Ascending aorta (tissue), 2 donors: Measurements from ENCODE around the gene ATP9B. TPM values are rescaled to one million over a fixed set of nuclear protein-coding genes. Genes with fewer than 3 reads are reported as not detected.

Source experiments
- DNase-seq, 2 donors: peaks; one replicate each; pipeline ENCODE4 v3.0.0-alpha.2; 2019; ENCODE audit warnings: low spot score in 2 of 2
- H3K27ac ChIP-seq, 2 donors: fragments of 200-600 bp; sonication (generic); one replicate each; pipeline ENCODE4 v1.5.1; 2016 to 2017; ENCODE audit warnings: mild to moderate bottlenecking in 1 of 2
- H3K27me3 ChIP-seq: fragments of 200-600 bp; sonication (generic); one replicate; pipeline ENCODE4 v1.5.1; 2017
- H3K36me3 ChIP-seq, 2 donors: fragments of 200-600 bp; sonication (generic); one replicate each; pipeline ENCODE4 v1.5.1; 2016
- H3K4me1 ChIP-seq, 2 donors: fragments of 200-600 bp; sonication (generic); one replicate each; pipeline ENCODE4 v1.5.1; 2016 to 2017; ENCODE audit warnings: mild to moderate bottlenecking in 1 of 2
- H3K4me3 ChIP-seq, 2 donors: fragments of 200-600 bp; sonication (generic); one replicate each; pipeline ENCODE4 v1.5.1; 2016 to 2017; ENCODE audit warnings: mild to moderate bottlenecking in 1 of 2
- H3K9me3 ChIP-seq, 2 donors: fragments of 200-600 bp; sonication (generic); one replicate each; pipeline ENCODE4 v1.5.1; 2016
- intact Hi-C: fragments of 100-400 bp; cut with DNase I; formaldehyde crosslinking; loops from one replicate; pipeline ENCODE4 v1.15.1; 2023
- total RNA-seq: library from RNA; depleted of rRNA; stranded (reverse); fragments of >200 nt; gene quantifications from one replicate; pipeline ENCODE4 v1.1.0, GENCODE V29; 2016
- TF ChIP-seq, protein P1 (sequence below), 3 experiments: fragments of 200-600 bp in 2 of 3; fragments of 450-650 bp in 1 of 3; sonication (generic) in 2 of 3; IDR thresholded peaks; one replicate each; pipeline ENCODE4 v1.5.1; 2016 to 2019; ENCODE audit warnings: antibody characterized with exemption in 3 of 3, mild to moderate bottlenecking in 1 of 3, moderate library complexity in 1 of 3

The ATP9B gene
- total RNA-seq, 1 donor from 2014 or later = 14.4 TPM

DNA sequence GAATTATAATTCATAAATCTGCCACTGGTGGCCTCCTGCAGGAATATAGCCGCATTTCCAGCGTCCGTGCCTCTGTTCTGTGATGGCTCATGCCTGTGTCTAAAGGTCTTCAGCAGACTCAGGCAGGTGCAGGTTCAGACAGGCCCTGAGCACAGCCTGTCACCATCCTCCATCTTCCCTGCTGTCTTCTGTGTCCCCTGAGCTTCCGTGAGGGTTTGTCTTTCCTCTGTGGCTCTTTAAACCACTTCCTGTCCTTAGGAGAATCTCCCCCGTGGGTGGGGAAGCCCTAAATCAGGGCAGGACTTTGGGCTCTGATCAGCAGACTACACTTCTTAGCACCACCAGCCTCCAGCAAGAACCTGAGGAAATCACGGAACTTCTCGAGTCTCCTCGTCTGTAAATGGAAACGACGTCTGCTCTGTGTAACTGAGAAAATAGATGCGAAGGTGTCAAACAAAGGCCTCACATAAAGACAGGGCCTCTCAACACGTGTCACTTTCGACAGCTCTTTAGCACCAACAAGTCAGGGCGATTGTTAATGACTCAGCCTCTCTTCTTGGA is 302.4 kb downstream of the ATP9B start:
- intact Hi-C loops = no loop called here

DNA sequence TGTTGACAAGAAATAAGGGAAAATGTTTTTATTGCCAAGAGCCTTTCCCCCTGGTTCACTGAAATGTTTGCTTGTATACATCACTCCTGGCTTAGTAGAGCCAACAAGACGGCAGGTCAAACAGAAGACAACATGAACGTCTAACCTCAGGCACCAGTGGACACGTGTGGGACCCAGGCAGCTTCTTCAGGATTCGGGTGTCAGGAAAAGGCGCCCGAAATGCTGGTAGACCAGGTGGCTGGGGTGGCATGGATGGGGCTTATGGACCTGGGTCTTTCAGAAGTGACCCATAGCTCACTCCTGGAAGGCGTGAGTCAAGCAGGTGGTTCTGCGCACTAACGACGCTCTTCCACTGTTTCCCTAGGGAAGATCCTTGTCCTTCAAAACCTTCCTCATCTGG is 303.3 kb downstream of the ATP9B start:
- no peak for DNase-seq
- no peaks in the 10 kb centered on the region for H3K9me3 ChIP-seq
- H3K36me3 ChIP-seq = peaks cover 3 to 13% of the 10 kb centered on the region in 2 donors
- intact Hi-C loops = no loop called here
- H3K27me3 ChIP-seq = no peaks in the 10 kb centered on the region
- H3K4me1 ChIP-seq = no peaks in the 10 kb centered on the region
- no peak overlapping the region for H3K4me3 ChIP-seq
- no peak overlapping the region for H3K27ac ChIP-seq
- TF ChIP-seq, protein P1, sequence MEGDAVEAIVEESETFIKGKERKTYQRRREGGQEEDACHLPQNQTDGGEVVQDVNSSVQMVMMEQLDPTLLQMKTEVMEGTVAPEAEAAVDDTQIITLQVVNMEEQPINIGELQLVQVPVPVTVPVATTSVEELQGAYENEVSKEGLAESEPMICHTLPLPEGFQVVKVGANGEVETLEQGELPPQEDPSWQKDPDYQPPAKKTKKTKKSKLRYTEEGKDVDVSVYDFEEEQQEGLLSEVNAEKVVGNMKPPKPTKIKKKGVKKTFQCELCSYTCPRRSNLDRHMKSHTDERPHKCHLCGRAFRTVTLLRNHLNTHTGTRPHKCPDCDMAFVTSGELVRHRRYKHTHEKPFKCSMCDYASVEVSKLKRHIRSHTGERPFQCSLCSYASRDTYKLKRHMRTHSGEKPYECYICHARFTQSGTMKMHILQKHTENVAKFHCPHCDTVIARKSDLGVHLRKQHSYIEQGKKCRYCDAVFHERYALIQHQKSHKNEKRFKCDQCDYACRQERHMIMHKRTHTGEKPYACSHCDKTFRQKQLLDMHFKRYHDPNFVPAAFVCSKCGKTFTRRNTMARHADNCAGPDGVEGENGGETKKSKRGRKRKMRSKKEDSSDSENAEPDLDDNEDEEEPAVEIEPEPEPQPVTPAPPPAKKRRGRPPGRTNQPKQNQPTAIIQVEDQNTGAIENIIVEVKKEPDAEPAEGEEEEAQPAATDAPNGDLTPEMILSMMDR (IDR thresholded peaks at IDR 0.05) = no peak

More for the DNA sequence above, 302.4 kb downstream of the ATP9B start:
- peaks cover 0 to 9% of the 10 kb centered on the region in 2 donors for H3K36me3 ChIP-seq
- H3K27me3 ChIP-seq = no peaks in the 10 kb centered on the region
- H3K27ac ChIP-seq = no peak overlapping the region
- no peak overlapping the region for H3K4me3 ChIP-seq
- no peaks in the 10 kb centered on the region for H3K9me3 ChIP-seq
- TF ChIP-seq, protein P1 (IDR thresholded peaks at IDR 0.05) = no peak
- H3K4me1 ChIP-seq = no peaks in the 10 kb centered on the region
- no peak for DNase-seq

GRCh38 chr18:79372991-79373390 is 303.8 kb downstream of the ATP9B start:
- H3K27ac ChIP-seq = no peak overlapping the region
- TF ChIP-seq, protein P1 (IDR thresholded peaks at IDR 0.05) = no peak
- intact Hi-C loops = no loop called here

DNA sequence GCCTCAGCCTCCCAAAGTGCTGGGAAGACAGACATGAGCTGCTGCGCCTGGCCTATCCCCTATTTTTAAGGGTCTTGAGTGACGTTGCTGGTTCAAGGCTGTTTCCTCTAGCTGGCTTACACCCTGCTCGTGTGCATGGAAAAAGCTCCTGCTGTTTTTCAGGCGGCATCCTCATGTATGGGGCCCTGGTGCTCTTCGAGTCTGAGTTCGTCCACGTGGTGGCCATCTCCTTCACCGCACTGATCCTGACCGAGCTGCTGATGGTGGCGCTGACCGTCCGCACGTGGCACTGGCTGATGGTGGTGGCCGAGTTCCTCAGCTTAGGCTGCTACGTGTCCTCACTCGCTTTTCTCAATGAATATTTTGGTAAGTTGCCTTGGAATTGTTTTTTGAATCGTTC is 304.5 kb downstream of the ATP9B start:
- H3K9me3 ChIP-seq = no peaks in the 10 kb centered on the region
- intact Hi-C loops = no loop called here
- no peaks in the 10 kb centered on the region for H3K4me1 ChIP-seq
- H3K27ac ChIP-seq = no peak overlapping the region
- no peaks in the 10 kb centered on the region for H3K27me3 ChIP-seq
- TF ChIP-seq, protein P1 (IDR thresholded peaks at IDR 0.05) = no peak
- no peak overlapping the region for H3K4me3 ChIP-seq
- DNase-seq = no peak
- peaks cover 9 to 24% of the 10 kb centered on the region in 2 donors for H3K36me3 ChIP-seq

More at GRCh38 chr18:79372991-79373390, 303.8 kb downstream of the ATP9B start:
- Histone ChIP-seq H3K27me3 (no peaks in the 10 kb centered on the region), H3K9me3 (no peaks in the 10 kb centered on the region), H3K4me3 (no peak overlapping the region), H3K4me1 (no peaks in the 10 kb centered on the region), H3K36me3 (peaks cover 6 to 19% of the 10 kb centered on the region in 2 donors)
- DNase-seq = no peak

DNA sequence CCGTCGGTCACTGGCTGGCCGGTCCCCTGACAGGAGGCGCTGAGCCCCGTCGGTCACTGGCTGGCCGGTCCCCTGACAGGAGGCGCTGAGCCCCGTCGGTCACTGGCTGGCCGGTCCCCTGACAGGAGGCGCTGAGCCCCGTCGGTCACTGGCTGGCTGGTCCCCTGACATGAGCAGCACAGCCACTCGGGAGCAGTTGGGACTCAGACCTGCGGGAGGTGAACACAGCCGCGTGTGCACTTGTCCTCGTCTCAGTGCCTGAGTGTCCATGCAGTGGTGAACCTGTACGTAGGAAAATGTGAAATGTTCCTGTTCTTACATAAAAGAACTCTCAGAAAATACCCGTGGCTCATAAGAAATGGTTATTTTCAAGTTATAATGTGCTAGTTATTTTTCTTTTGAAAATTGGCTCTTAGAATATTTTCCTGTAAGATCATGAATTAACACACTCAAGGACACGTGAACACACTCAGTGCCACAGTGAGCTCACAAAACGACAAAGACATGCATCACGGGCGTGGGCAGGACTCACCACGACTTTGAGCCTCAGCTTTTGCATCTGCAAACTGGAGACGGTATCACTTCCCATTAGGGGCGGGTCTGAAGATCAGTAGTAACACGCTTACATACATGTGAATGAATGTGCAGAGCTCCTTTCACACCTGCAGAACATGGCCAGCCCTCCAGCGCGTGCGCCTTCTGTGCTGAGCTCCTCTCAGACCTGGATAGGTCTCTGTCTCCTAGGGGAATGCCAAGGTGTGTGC is 305.4 kb downstream of the ATP9B start:
- Histone ChIP-seq H3K4me3 (no peak overlapping the region), H3K27me3 (no peaks in the 10 kb centered on the region), H3K36me3 (peaks cover 9 to 24% of the 10 kb centered on the region in 2 donors), H3K9me3 (no peaks in the 10 kb centered on the region), H3K27ac (no peak overlapping the region), H3K4me1 (peaks cover 0 to 2% of the 10 kb centered on the region in 2 donors)
- TF ChIP-seq, protein P1 (IDR thresholded peaks at IDR 0.05) = no peak
- intact Hi-C loops = no loop called here
- no peak for DNase-seq
